ENCODE data around the gene HSP90AA1.

Gene HSP90AA1

GRCh38 chr14:102052522-102052921, 34.3 kb downstream of the HSP90AA1 start:
- no peak for DNase-seq
- intact Hi-C loops (cut with DNase I; ENCODE audit: low total_unique reads): no loop called here
- H3K4me3 ChIP-seq: no peak overlapping the region
- H3K27me3 ChIP-seq: no peaks in the 10 kb centered on the region
- no peak overlapping the region for H3K27ac ChIP-seq
- no peaks in the 10 kb centered on the region for H3K9me3 ChIP-seq
- peaks cover 52 to 70% (median 65%) of the 10 kb centered on the region in 3 donors for H3K36me3 ChIP-seq
- no peak for TF ChIP-seq CTCF (IDR thresholded peaks at IDR 0.05)
- H3K4me1 ChIP-seq: no peaks in the 10 kb centered on the region

GRCh38 chr14:102050625-102051024, 36.2 kb downstream of the HSP90AA1 start:
- no peak overlapping the region for H3K4me3 ChIP-seq
- peaks cover 64 to 79% (median 70%) of the 10 kb centered on the region in 3 donors for H3K36me3 ChIP-seq
- intact Hi-C loops (cut with DNase I; ENCODE audit: low total_unique reads): no loop called here
- H3K27ac ChIP-seq: no peak overlapping the region
- no peak for DNase-seq
- peaks cover 0 to 9% (median 7%) of the 10 kb centered on the region in 4 donors for H3K4me1 ChIP-seq
- TF ChIP-seq CTCF (IDR thresholded peaks at IDR 0.05): no peak
- no peaks in the 10 kb centered on the region for H3K27me3 ChIP-seq
- no peaks in the 10 kb centered on the region for H3K9me3 ChIP-seq

GRCh38 chr14:102050026-102050405, 36.8 kb downstream of the HSP90AA1 start:
- Histone ChIP-seq H3K36me3 (peaks cover 69 to 84% (median 70%) of the 10 kb centered on the region in 3 donors), H3K9me3 (no peaks in the 10 kb centered on the region), H3K4me1 (peaks cover 0 to 9% (median 7%) of the 10 kb centered on the region in 4 donors), H3K27me3 (no peaks in the 10 kb centered on the region), H3K27ac (no peak overlapping the region), H3K4me3 (no peak overlapping the region)
- TF ChIP-seq CTCF (IDR thresholded peaks at IDR 0.05): no peak
- intact Hi-C loops (cut with DNase I; ENCODE audit: low total_unique reads): no loop called here
- no peak for DNase-seq

- intact Hi-C loops (cut with DNase I; ENCODE audit: low total_unique reads): loop anchor here (5.0 kb wide), 2 partner anchors 48 to 263 kb away; no protein-coding TSS in a partner anchor
- no peak for TF ChIP-seq CTCF (IDR thresholded peaks at IDR 0.05)
- H3K4me1 ChIP-seq: peaks cover 0 to 9% (median 7%) of the 10 kb centered on the region in 4 donors
- peaks cover 70 to 89% (median 76%) of the 10 kb centered on the region in 3 donors for H3K36me3 ChIP-seq
- H3K27me3 ChIP-seq: no peaks in the 10 kb centered on the region
- no peak overlapping the region for H3K27ac ChIP-seq
- H3K4me3 ChIP-seq: no peak overlapping the region
- DNase-seq: no peak
- no peaks in the 10 kb centered on the region for H3K9me3 ChIP-seq
These were observed 37.4 kb downstream of the HSP90AA1 start for GRCh38 chr14:102049258-102050025.

- intact Hi-C loops (cut with DNase I; ENCODE audit: low total_unique reads): loop anchor here (5.0 kb wide), 2 partner anchors 49 to 264 kb away; no protein-coding TSS in a partner anchor
- H3K36me3 ChIP-seq: peaks cover 78 to 94% (median 88%) of the 10 kb centered on the region in 3 donors
- H3K4me1 ChIP-seq: peaks cover 0 to 9% (median 7%) of the 10 kb centered on the region in 4 donors
- DNase-seq: no peak
- H3K9me3 ChIP-seq: no peaks in the 10 kb centered on the region
- TF ChIP-seq CTCF (IDR thresholded peaks at IDR 0.05): no peak
- H3K27me3 ChIP-seq: no peaks in the 10 kb centered on the region
- H3K4me3 ChIP-seq: no peak overlapping the region
- no peak overlapping the region for H3K27ac ChIP-seq
These were observed 38.9 kb downstream of the HSP90AA1 start for GRCh38 chr14:102047808-102048540.
